ENCODE data around the gene POLR1B. TPM values are rescaled to one million over a fixed set of nuclear protein-coding genes. Genes with fewer than 3 reads are reported as not detected.
"Not testable (repeated sequence)": the region's sequence is repeated elsewhere in the genome, so short reads cannot be mapped to it uniquely, and the experiment has no call there.

Gene POLR1B
- total and polyA plus RNA-seq, 3 donors from 2014 or later: 26.9 to 59.2 (median 29.8) TPM

DNA sequence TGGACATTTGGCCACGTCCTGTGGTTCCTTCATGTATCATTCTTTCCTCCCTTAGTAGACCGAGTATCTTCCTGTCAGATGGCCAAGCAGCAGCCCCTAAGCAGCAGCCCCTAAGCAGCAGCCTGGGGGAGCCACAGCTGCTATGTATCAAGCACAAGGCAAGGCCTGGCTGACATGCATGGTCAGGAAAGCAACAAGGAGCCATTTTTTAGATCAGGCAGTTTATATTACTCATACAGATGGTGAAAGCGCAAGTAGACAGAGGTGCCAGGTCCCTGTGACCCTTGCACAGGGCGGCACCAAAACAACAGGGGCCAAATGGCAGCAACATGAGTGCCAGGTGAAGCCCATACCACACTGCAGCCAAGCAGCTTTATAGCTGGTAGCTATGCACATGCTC, 64.3 kb downstream of the POLR1B start:
- no peak for DNase-seq
- intact Hi-C loops (cut with DNase I; ENCODE audit: low total_unique reads): no loop called here
- 67 to 74% methylated on average over 4 of the region's 4 CpGs for WGBS, 2 donors
- H3K27me3 ChIP-seq: no peaks in the 10 kb centered on the region
- no peaks in the 10 kb centered on the region for H3K36me3 ChIP-seq (ENCODE audit: low read depth, missing control alignments)
- TF ChIP-seq, protein P1, sequence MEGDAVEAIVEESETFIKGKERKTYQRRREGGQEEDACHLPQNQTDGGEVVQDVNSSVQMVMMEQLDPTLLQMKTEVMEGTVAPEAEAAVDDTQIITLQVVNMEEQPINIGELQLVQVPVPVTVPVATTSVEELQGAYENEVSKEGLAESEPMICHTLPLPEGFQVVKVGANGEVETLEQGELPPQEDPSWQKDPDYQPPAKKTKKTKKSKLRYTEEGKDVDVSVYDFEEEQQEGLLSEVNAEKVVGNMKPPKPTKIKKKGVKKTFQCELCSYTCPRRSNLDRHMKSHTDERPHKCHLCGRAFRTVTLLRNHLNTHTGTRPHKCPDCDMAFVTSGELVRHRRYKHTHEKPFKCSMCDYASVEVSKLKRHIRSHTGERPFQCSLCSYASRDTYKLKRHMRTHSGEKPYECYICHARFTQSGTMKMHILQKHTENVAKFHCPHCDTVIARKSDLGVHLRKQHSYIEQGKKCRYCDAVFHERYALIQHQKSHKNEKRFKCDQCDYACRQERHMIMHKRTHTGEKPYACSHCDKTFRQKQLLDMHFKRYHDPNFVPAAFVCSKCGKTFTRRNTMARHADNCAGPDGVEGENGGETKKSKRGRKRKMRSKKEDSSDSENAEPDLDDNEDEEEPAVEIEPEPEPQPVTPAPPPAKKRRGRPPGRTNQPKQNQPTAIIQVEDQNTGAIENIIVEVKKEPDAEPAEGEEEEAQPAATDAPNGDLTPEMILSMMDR (IDR thresholded peaks at IDR 0.05): no peak
- no peaks in the 10 kb centered on the region for H3K4me1 ChIP-seq
- H3K4me3 ChIP-seq: no peak overlapping the region
- no peaks in the 10 kb centered on the region for H3K9me3 ChIP-seq
- H3K27ac ChIP-seq: no peak overlapping the region

DNA sequence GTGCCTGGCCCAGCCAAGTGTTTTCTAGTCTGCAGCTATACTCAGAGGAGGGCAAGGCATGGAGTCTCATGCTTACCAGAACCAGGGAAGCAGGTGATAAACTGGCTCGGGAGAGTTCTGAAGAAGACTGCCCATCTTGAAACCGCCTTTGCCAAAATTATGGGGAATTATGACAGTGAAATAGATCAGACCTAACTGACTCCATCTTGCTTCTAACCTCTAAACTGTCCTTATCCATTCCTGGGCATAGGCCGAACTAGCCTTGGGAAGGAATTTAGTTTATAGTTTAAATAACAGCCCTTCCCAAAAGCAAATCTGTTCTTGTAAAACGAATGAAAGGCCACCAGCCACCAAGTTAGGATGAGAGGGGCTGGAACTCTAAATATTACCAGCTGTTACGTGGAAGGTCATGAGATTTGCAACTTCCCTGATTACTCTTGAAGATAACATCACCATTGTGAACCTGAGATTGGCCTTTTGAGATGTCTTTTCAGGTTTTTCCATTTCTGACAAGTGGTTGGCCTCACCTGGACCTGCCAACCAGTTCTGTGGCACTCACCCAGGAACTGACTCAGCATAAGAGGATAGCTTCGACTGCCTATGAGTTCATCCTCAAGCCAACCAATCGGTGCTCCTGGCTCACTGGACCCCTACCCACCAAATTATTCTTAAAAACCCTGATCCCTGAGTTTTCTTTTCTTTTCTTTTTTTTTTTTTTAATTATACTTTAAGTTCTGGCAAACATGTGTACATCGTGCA, 65.6 kb downstream of the POLR1B start:
- no peak for DNase-seq
- 86 to 89% methylated on average over 8 of the region's 8 CpGs for WGBS, 2 donors
- no peak overlapping the region for H3K4me3 ChIP-seq
- H3K27me3 ChIP-seq: no peaks in the 10 kb centered on the region
- no peak overlapping the region for H3K27ac ChIP-seq
- intact Hi-C loops (cut with DNase I; ENCODE audit: low total_unique reads): no loop called here
- no peaks in the 10 kb centered on the region for H3K36me3 ChIP-seq (ENCODE audit: low read depth, missing control alignments)
- H3K4me1 ChIP-seq: no peaks in the 10 kb centered on the region
- TF ChIP-seq, protein P1 (IDR thresholded peaks at IDR 0.05): no peak
- TF ChIP-seq POLR2A (IDR thresholded peaks at IDR 0.05): no peak
- H3K9me3 ChIP-seq: no peaks in the 10 kb centered on the region

- H3K4me3 ChIP-seq; H3K9me3 ChIP-seq; H3K36me3 ChIP-seq (ENCODE audit: low read depth, missing control alignments); DNase-seq; H3K27ac ChIP-seq; H3K27me3 ChIP-seq; H3K4me1 ChIP-seq; intact Hi-C loops (cut with DNase I; ENCODE audit: low total_unique reads): not testable (repeated sequence)
- 95 to 100% methylated on average over 4 of the region's 4 CpGs for WGBS, 2 donors
Measured at GRCh38 chr2:112609320-112609719, 67.1 kb downstream of the POLR1B start.

GRCh38 chr2:112612283-112612682, 70.0 kb downstream of the POLR1B start:
- H3K27ac ChIP-seq; H3K4me1 ChIP-seq; H3K27me3 ChIP-seq; H3K9me3 ChIP-seq; H3K36me3 ChIP-seq (ENCODE audit: low read depth, missing control alignments); intact Hi-C loops (cut with DNase I; ENCODE audit: low total_unique reads); H3K4me3 ChIP-seq; DNase-seq: not testable (repeated sequence)
- 79 to 85% methylated on average over 1 of the region's 1 CpG for WGBS, 2 donors

DNA sequence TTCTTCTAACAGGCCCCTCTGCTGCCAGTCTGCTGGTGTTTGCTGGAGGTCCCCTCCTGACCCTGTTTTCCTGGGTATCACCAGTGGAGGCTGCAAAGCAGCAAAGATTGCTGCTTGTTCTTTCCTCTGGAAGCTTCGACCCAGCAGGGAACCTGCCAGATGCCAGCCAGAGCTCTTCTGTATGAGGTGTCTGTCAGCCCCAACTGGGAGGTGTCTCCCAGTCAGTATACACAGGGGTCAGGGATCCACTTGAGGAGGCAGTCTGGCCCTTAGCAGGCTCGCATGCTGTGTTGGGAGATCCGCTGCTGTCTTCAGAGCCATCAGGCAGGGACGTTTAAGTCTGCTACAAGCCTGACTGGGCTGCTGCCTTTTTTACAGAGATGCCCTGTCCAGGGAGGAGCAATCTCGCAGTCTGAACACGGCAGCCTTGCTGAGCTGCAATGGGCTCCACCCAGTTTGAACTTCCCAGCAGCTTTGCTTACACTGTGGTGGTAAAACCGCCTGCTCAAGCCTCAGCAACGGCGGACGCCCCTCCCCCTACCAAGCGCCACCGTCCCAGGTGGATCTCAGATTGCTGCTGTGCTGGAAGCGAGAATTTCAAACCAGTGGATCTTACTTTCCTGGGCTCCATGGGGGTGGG, 72.1 kb downstream of the POLR1B start:
- H3K27ac ChIP-seq: no peak overlapping the region
- 68% methylated on average over 12 of the region's 13 CpGs; no CpG with 5 or more reads in 1 of the 2 donors for WGBS, 2 donors
- H3K36me3 ChIP-seq (ENCODE audit: low read depth, missing control alignments): no peaks in the 10 kb centered on the region
- no peak overlapping the region for H3K4me3 ChIP-seq
- intact Hi-C loops (cut with DNase I; ENCODE audit: low total_unique reads): no loop called here
- no peaks in the 10 kb centered on the region for H3K9me3 ChIP-seq
- no peaks in the 10 kb centered on the region for H3K4me1 ChIP-seq
- no peak for DNase-seq
- no peak for TF ChIP-seq POLR2A (IDR thresholded peaks at IDR 0.05)
- TF ChIP-seq, protein P1 (IDR thresholded peaks at IDR 0.05): no peak
- no peaks in the 10 kb centered on the region for H3K27me3 ChIP-seq

All from testis (tissue), 3 donors.